Suprapubic skin (tissue), 4 donors: ENCODE data around the gene CXXC4. TPM values are rescaled to one million over a fixed set of nuclear protein-coding genes. Genes with fewer than 3 reads are reported as not detected.

ENCODE experiments used
- DNase-seq, 2 donors: peaks; one replicate each; pipeline ENCODE4 v3.0.0-alpha.2; 2019; ENCODE audit warnings: low spot score in 2 of 2
- H3K27ac ChIP-seq: fragments of 200-600 bp; sonication (generic); one replicate; pipeline ENCODE4 v1.5.1; 2019
- H3K27me3 ChIP-seq: fragments of 200-600 bp; sonication (generic); one replicate; pipeline ENCODE4 v1.5.1; 2019
- H3K36me3 ChIP-seq: fragments of 200-600 bp; sonication (generic); one replicate; pipeline ENCODE4 v1.5.1; 2019
- H3K4me1 ChIP-seq: fragments of 200-600 bp; sonication (generic); one replicate; pipeline ENCODE4 v1.5.1; 2019
- H3K4me3 ChIP-seq: fragments of 200-600 bp; sonication (generic); one replicate; pipeline ENCODE4 v1.5.1; 2019; ENCODE audit warnings: mild to moderate bottlenecking
- H3K9me3 ChIP-seq: fragments of 200-600 bp; sonication (generic); one replicate; pipeline ENCODE4 v1.5.1; 2019
- EP300 ChIP-seq: sonication (generic); formaldehyde crosslinking; IDR thresholded peaks from one replicate; pipeline ENCODE4 v1.6.1; 2017; ENCODE audit warnings: antibody characterized with exemption
- POLR2A ChIP-seq, 2 donors: fragments of 450-650 bp; IDR thresholded peaks; one replicate each; pipeline ENCODE4 v1.6.1; 2017; ENCODE audit warnings: antibody characterized with exemption in 2 of 2, mild to moderate bottlenecking in 2 of 2, moderate library complexity in 2 of 2
- POLR2AphosphoS5 ChIP-seq, 3 donors: sonication (generic); formaldehyde crosslinking; IDR thresholded peaks; one replicate each; pipeline ENCODE4 v1.6.1; 2017; ENCODE audit warnings: antibody characterized with exemption in 3 of 3
- WGBS: methylation state at CpG from one replicate; pipeline ENCODE4 v1.1.5; 2018; 5-methylcytosine and 5-hydroxymethylcytosine counted together
- total RNA-seq, 4 donors: library from RNA; depleted of rRNA; stranded (reverse); fragments of >200 nt; gene quantifications; one replicate each; pipeline ENCODE4 v1.1.0, GENCODE V29; 2016
- TF ChIP-seq, protein P1 (sequence below), 2 donors: fragments of 200-600 bp in 1 of 2; fragments of 450-650 bp in 1 of 2; sonication (generic) in 1 of 2; IDR thresholded peaks; one replicate each; pipeline ENCODE4 v1.5.1; 2016 to 2019; ENCODE audit warnings: antibody characterized with exemption in 2 of 2, mild to moderate bottlenecking in 1 of 2, moderate library complexity in 1 of 2

The CXXC4 gene
- 1 to 10 TPM in 1 of 4 donors, under 1 TPM in 3; 0.45 to 1.3 (median 0.66) TPM for total RNA-seq

DNA sequence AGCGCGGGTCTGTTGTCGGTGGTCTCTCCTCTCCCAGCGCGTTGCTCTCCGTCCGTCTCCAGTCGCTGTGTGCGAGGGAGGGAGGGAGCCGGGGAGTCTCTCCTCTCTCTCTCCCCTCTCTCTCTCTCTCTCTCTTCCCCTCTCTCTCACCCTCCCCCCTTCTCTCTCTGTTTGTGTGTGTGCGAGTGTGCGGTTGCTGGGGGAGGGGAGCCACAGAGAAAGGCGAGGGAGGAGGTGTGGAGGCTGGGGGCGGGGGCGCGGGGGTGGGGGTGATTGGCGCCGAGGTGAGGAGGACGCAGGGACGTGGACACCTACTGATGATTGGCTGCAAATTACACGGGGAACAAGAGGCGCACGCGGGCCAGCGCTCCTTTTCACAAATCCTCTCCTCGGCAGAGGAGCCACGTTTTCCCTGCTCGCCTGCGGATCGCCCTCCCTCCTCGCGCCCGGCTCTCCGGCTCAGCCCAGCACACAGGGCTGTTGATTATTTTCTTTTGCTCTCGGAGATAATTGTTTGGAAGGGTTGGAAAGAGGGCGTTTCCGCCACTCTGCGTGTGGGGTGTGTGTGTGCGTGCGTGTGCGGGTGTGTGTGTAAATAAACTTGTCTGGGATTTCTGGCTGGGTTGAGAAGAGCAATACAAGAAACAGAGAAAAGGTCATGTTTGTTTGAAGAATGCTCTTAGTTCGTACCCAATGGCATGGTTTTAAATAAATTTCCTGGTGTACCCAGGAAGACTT is at the start of gene CXXC4:
Gene CXXC4, minus strand, starts transcription at position 73 of the 738 bp plus-strand sequence. CDS start 3,092 bp downstream, outside the sequence.
- peak within 1 kb of the TSS; percentile 51 for H3K4me3 ChIP-seq

GRCh38 chr4:104533156-104533555 is 38.5 kb upstream of the CXXC4 start:
- TF ChIP-seq POLR2A (IDR thresholded peaks at IDR 0.05) (no peak), POLR2AphosphoS5 (IDR thresholded peaks at IDR 0.05) (no peak), EP300 (no peak)
- TF ChIP-seq, protein P1, sequence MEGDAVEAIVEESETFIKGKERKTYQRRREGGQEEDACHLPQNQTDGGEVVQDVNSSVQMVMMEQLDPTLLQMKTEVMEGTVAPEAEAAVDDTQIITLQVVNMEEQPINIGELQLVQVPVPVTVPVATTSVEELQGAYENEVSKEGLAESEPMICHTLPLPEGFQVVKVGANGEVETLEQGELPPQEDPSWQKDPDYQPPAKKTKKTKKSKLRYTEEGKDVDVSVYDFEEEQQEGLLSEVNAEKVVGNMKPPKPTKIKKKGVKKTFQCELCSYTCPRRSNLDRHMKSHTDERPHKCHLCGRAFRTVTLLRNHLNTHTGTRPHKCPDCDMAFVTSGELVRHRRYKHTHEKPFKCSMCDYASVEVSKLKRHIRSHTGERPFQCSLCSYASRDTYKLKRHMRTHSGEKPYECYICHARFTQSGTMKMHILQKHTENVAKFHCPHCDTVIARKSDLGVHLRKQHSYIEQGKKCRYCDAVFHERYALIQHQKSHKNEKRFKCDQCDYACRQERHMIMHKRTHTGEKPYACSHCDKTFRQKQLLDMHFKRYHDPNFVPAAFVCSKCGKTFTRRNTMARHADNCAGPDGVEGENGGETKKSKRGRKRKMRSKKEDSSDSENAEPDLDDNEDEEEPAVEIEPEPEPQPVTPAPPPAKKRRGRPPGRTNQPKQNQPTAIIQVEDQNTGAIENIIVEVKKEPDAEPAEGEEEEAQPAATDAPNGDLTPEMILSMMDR (IDR thresholded peaks at IDR 0.05): no peak
- H3K27ac ChIP-seq: no peak overlapping the region
- no peaks in the 10 kb centered on the region for H3K9me3 ChIP-seq
- no peak for DNase-seq
- no peaks in the 10 kb centered on the region for H3K36me3 ChIP-seq
- H3K4me1 ChIP-seq: no peaks in the 10 kb centered on the region
- 81% methylated on average over 1 of the region's 1 CpG for WGBS
- H3K27me3 ChIP-seq: no peaks in the 10 kb centered on the region
- no peak overlapping the region for H3K4me3 ChIP-seq

More for the DNA sequence above, at the start of gene CXXC4:
- no peaks in the 10 kb centered on the region for H3K36me3 ChIP-seq
- H3K27me3 ChIP-seq: no peaks in the 10 kb centered on the region
- H3K27ac ChIP-seq: peak within 1 kb of the TSS; percentile 5
- 1% methylated on average over 42 of the region's 42 CpGs for WGBS
- H3K9me3 ChIP-seq: no peaks in the 10 kb centered on the region
- DNase-seq: peak; percentile 68 to 82
- TF ChIP-seq, protein P1 (IDR thresholded peaks at IDR 0.05): no peak
- TF ChIP-seq POLR2AphosphoS5 (IDR thresholded peaks at IDR 0.05): no peak
- no peak for TF ChIP-seq POLR2A (IDR thresholded peaks at IDR 0.05)
- TF ChIP-seq EP300: no peak
- peaks cover 26% of the 10 kb centered on the region for H3K4me1 ChIP-seq

- Histone ChIP-seq H3K4me3 (no peak overlapping the region), H3K27me3 (no peaks in the 10 kb centered on the region), H3K9me3 (no peaks in the 10 kb centered on the region), H3K4me1 (no peaks in the 10 kb centered on the region), H3K36me3 (no peaks in the 10 kb centered on the region), H3K27ac (no peak overlapping the region)
- DNase-seq: no peak
- TF ChIP-seq EP300 (no peak), POLR2AphosphoS5 (IDR thresholded peaks at IDR 0.05) (no peak), POLR2A (IDR thresholded peaks at IDR 0.05) (no peak)
- TF ChIP-seq, protein P1 (IDR thresholded peaks at IDR 0.05): no peak
- 60% methylated on average over 2 of the region's 2 CpGs for WGBS
Observed at GRCh38 chr4:104532677-104533076, 38.0 kb upstream of the CXXC4 start.

GRCh38 chr4:104531390-104531789 is 36.7 kb upstream of the CXXC4 start:
- no peak overlapping the region for H3K27ac ChIP-seq

GRCh38 chr4:104530426-104530825 is 35.7 kb upstream of the CXXC4 start:
- Histone ChIP-seq H3K4me3 (no peak overlapping the region), H3K27me3 (no peaks in the 10 kb centered on the region), H3K36me3 (no peaks in the 10 kb centered on the region), H3K27ac (no peak overlapping the region), H3K9me3 (no peaks in the 10 kb centered on the region), H3K4me1 (no peaks in the 10 kb centered on the region)
- no peak for DNase-seq
- 80% methylated on average over 2 of the region's 2 CpGs for WGBS
- TF ChIP-seq POLR2AphosphoS5 (IDR thresholded peaks at IDR 0.05) (no peak), EP300 (no peak), POLR2A (IDR thresholded peaks at IDR 0.05) (no peak)
- TF ChIP-seq, protein P1 (IDR thresholded peaks at IDR 0.05): no peak

More at GRCh38 chr4:104531390-104531789, 36.7 kb upstream of the CXXC4 start:
- H3K9me3 ChIP-seq: no peaks in the 10 kb centered on the region
- no peaks in the 10 kb centered on the region for H3K27me3 ChIP-seq
- DNase-seq: no peak
- H3K4me1 ChIP-seq: no peaks in the 10 kb centered on the region
- H3K36me3 ChIP-seq: no peaks in the 10 kb centered on the region
- H3K4me3 ChIP-seq: no peak overlapping the region
- WGBS: 30% methylated on average over 1 of the region's 1 CpG
- TF ChIP-seq EP300: no peak
- TF ChIP-seq, protein P1 (IDR thresholded peaks at IDR 0.05): no peak
- TF ChIP-seq POLR2AphosphoS5 (IDR thresholded peaks at IDR 0.05): no peak
- no peak for TF ChIP-seq POLR2A (IDR thresholded peaks at IDR 0.05)
